Lower leg skin (tissue), 4 donors: ENCODE results near the gene CKAP4. TPM values are rescaled to one million over a fixed set of nuclear protein-coding genes. Genes with fewer than 3 reads are reported as not detected.

Experiments
- DNase-seq, 2 donors: peaks; one replicate each; pipeline ENCODE4 v3.0.0-alpha.2; 2019; ENCODE audit warnings: low spot score in 2 of 2
- H3K4me3 ChIP-seq: fragments of 200-600 bp; sonication (generic); 2 replicates; pipeline ENCODE4 v1.5.1; 2017; ENCODE audit warnings: mild to moderate bottlenecking, low read depth; ENCODE audit not compliant: poor library complexity, severe bottlenecking
- POLR2A ChIP-seq, 2 donors: fragments of 450-650 bp; IDR thresholded peaks; one replicate each; pipeline ENCODE4 v1.6.1; 2016 to 2017; ENCODE audit warnings: antibody characterized with exemption in 2 of 2, mild to moderate bottlenecking in 1 of 2, moderate library complexity in 1 of 2
- WGBS, 2 donors: methylation state at CpG; one replicate each; pipeline ENCODE4 v1.1.5; 2018; 5-methylcytosine and 5-hydroxymethylcytosine counted together
- intact Hi-C: fragments of 100-400 bp; cut with DNase I; formaldehyde crosslinking; loops from one replicate; pipeline ENCODE4 v1.15.0; 2023; ENCODE audit warnings: low total_unique reads
- total RNA-seq, 4 donors: library from RNA; depleted of rRNA; stranded (reverse); fragments of >200 nt; gene quantifications; one replicate each; pipeline ENCODE4 v1.1.0, GENCODE V29; 2016
- TF ChIP-seq, protein P1 (sequence below), 3 donors: fragments of 450-650 bp; IDR thresholded peaks; one replicate each; pipeline ENCODE4 v1.5.1; 2016; ENCODE audit warnings: antibody characterized with exemption in 3 of 3, mild to moderate bottlenecking in 3 of 3, moderate library complexity in 2 of 3

The CKAP4 gene, protein sequence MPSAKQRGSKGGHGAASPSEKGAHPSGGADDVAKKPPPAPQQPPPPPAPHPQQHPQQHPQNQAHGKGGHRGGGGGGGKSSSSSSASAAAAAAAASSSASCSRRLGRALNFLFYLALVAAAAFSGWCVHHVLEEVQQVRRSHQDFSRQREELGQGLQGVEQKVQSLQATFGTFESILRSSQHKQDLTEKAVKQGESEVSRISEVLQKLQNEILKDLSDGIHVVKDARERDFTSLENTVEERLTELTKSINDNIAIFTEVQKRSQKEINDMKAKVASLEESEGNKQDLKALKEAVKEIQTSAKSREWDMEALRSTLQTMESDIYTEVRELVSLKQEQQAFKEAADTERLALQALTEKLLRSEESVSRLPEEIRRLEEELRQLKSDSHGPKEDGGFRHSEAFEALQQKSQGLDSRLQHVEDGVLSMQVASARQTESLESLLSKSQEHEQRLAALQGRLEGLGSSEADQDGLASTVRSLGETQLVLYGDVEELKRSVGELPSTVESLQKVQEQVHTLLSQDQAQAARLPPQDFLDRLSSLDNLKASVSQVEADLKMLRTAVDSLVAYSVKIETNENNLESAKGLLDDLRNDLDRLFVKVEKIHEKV
- total RNA-seq = 10 to 100 TPM; 57.2 to 80.3 (median 73.6) TPM

DNA sequence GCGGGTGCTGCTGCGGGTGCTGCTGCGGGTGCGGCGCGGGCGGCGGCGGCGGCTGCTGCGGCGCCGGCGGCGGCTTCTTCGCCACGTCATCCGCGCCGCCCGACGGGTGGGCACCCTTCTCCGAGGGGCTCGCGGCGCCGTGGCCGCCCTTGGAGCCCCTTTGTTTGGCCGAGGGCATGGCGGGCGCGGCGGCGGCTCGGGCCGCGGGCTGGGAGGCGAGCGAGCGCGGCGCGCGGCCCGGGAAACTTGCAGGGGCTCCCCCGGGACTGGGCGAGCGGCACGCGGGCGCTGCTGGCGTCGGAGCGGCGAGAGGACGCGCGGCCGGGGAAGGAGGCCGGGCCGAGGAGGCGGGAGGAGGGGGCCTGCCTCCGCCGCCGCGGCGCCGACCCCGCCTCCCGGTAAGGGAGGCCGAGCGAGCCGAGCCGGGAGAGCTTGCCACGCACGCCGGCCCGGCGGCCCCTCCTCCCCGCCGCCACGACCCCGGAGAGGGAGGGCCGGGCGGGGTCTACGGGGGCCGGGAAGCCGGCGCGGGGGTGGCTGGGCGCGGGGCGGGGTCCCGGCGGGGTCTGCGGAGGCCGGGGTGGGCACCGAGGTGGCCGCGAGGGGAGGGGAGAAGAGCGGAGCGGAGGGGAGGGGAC, at the start of gene CKAP4:
Gene CKAP4 (minus strand): TSS at position 347 of the 638 bp plus-strand sequence. CDS start 169 bp downstream, at position 178.
- peak; percentile 45 to 94 for DNase-seq
- 1 to 7% methylated on average over 3 to 62 of the region's 102 CpGs for WGBS, 2 donors
- TF ChIP-seq POLR2A (IDR thresholded peaks at IDR 0.05) = no peak
- TF ChIP-seq, protein P1, sequence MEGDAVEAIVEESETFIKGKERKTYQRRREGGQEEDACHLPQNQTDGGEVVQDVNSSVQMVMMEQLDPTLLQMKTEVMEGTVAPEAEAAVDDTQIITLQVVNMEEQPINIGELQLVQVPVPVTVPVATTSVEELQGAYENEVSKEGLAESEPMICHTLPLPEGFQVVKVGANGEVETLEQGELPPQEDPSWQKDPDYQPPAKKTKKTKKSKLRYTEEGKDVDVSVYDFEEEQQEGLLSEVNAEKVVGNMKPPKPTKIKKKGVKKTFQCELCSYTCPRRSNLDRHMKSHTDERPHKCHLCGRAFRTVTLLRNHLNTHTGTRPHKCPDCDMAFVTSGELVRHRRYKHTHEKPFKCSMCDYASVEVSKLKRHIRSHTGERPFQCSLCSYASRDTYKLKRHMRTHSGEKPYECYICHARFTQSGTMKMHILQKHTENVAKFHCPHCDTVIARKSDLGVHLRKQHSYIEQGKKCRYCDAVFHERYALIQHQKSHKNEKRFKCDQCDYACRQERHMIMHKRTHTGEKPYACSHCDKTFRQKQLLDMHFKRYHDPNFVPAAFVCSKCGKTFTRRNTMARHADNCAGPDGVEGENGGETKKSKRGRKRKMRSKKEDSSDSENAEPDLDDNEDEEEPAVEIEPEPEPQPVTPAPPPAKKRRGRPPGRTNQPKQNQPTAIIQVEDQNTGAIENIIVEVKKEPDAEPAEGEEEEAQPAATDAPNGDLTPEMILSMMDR (IDR thresholded peaks at IDR 0.05) = no peak
- intact Hi-C loops = loop anchor here (10.0 kb wide), 1 partner anchor 107 kb away; the partner anchor contains the start of gene POLR3B
- peak within 1 kb of the TSS; percentile 66 for H3K4me3 ChIP-seq

DNA sequence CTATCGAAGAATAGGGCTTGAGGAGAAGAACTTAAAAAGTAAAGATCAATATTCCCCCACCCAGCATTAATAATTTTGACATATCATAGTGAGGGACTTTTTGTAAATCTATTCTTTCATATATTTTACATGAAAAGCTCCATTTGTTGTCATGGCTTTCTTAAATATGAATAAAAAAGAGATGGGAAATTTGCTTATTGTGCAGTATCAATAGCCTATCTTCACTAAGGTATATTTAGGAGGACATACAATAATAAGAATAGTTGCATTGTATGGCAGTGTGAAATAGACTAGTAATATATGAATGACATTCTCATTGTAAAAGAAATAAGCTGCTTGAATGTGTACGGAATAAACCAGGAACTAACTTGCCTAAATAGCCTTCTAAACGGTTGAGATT, 49.3 kb upstream of the CKAP4 start:
- TF ChIP-seq, protein P1 (IDR thresholded peaks at IDR 0.05) = no peak
- TF ChIP-seq POLR2A (IDR thresholded peaks at IDR 0.05) = no peak

DNA sequence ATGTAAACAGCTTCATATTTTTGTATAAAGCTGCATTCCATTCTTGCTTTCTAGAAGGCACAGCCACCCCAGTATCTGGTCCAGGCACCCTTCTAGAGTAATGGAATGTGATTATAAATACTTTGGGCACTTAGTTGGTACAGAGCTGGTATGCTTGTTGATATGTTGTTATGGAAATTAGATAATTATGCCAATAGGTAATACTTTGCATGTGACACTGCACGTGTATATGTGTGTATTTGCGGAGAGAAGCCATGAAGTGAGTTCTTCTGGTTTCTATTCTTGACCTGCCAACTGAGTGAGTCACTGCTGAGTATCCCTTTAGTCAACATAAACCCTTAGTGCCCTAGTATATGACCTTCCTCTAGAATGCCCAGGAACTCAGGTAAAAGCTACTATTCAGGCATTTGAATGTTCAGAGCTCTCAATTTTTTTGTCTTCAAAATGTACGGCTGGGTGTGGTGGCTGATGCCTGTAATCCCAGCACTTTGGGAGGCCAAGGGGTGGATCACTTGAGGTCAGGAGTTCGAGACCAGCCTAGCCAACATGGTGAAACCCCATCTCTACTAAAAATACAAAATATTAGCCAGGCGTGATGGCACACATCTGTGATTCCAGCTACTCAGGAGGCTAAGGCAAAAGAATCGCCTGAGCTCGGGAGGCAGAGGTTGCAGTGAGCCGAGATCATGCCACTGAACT, 48.5 kb upstream of the CKAP4 start:
- no peak overlapping the region for H3K4me3 ChIP-seq
- DNase-seq = no peak
- intact Hi-C loops = no loop called here
- 74 to 80% methylated on average over 8 of the region's 8 CpGs for WGBS, 2 donors
- TF ChIP-seq, protein P1 (IDR thresholded peaks at IDR 0.05) = no peak
- TF ChIP-seq POLR2A (IDR thresholded peaks at IDR 0.05) = no peak

More for the DNA sequence above, 49.3 kb upstream of the CKAP4 start:
- H3K4me3 ChIP-seq = no peak overlapping the region
- DNase-seq = no peak
- WGBS, 2 donors = 89 to 94% methylated on average over 3 of the region's 3 CpGs
- intact Hi-C loops = no loop called here

DNA sequence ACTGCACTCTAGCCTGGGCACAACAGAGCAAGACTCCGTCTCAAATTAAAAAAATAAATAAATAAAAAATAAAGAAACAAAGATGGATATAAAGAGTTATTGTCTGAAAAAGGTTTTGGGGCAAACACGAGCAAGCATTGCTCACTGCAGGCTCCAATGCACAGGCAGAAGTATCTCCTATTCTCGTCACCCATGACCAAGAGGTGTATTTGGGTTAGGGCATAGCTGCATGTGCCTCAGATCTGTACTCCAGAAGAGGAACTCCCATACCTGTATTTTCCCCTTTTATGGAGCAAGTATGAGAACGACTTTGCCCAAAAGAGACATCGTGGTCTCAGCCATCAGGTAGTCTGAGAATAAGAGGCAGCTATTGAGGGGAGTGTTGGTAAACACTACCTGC, 44.5 kb upstream of the CKAP4 start:
- intact Hi-C loops = no loop called here
- WGBS, 2 donors = 88 to 92% methylated on average over 5 of the region's 5 CpGs
- TF ChIP-seq, protein P1 (IDR thresholded peaks at IDR 0.05) = no peak
- no peak for TF ChIP-seq POLR2A (IDR thresholded peaks at IDR 0.05)
- no peak overlapping the region for H3K4me3 ChIP-seq
- DNase-seq = no peak

DNA sequence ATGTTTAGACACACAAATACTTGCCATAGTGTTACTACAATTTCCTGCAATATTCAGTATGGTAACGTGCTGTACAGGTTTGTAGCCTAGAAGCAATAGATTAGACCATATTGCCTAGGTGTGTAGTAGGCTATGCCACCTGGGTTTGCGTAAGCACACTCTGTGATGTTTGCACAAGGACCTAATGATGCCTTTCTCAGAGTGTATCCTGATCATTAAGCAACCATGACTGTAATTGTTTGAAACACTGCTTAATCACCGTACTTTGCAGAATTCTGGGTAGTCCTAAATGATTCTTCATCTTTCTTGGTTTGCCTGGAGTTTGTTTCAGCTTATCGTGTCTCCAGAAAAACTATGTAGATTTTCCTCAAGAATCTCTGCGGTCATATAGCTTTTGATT, 43.5 kb upstream of the CKAP4 start:
- H3K4me3 ChIP-seq = no peak overlapping the region
- TF ChIP-seq POLR2A (IDR thresholded peaks at IDR 0.05) = no peak
- TF ChIP-seq, protein P1 (IDR thresholded peaks at IDR 0.05) = no peak

More for the DNA sequence above, 43.5 kb upstream of the CKAP4 start:
- 80 to 81% methylated on average over 5 of the region's 5 CpGs for WGBS, 2 donors
- intact Hi-C loops = no loop called here
- no peak for DNase-seq
